Panc1 (cell line): ENCODE results near the gene PSKH1. TPM values are rescaled to one million over a fixed set of nuclear protein-coding genes. Genes with fewer than 3 reads are reported as not detected.

ENCODE experiments used
- ATAC-seq: fragments of 200-7000 bp; cut with Tn5 transposase; 2 replicates; pipeline ENCODE4 v1.9.1; 2020; ENCODE audit warnings: mild to moderate bottlenecking, moderate library complexity
- BruUV-seq: library from RNA; stranded (reverse); fragments of 400-500 nt; replicated peaks from 2 replicates; lab custom pipeline; 2021; lab: Mats Ljungman, UMichigan
- CTCF ChIA-PET: fragments of 300-600 bp; sonication (Branson Sonifier 250); formaldehyde crosslinking; loops from one replicate; lab custom pipeline; 2022; ENCODE audit warnings: antibody characterized with exemption; lab: Charles Lee
- POLR2A ChIA-PET: fragments of 300-600 bp; sonication (Branson Sonifier 250); formaldehyde crosslinking; loops from one replicate; lab custom pipeline; 2022; ENCODE audit warnings: antibody characterized with exemption; lab: Charles Lee
- DNase-seq: peaks from one replicate; pipeline ENCODE4 v3.0.0-alpha.2; 2010; ENCODE audit warnings: low read depth, low spot score
- H3K27ac ChIP-seq: 2 replicates; pipeline ENCODE4 v1.5.1; 2011; ENCODE audit warnings: mild to moderate bottlenecking, low read length, inconsistent platforms
- H3K27me3 ChIP-seq: fragments of 200-500 bp; sonication (Bioruptor generic); 2 replicates; pipeline ENCODE4 v1.6.0; 2014; ENCODE audit warnings: low read length, inconsistent platforms; ENCODE audit not compliant: control insufficient read depth, insufficient read depth
- H3K36me3 ChIP-seq: fragments of 200-500 bp; sonication (Bioruptor generic); 2 replicates; pipeline ENCODE4 v1.5.1; 2014; ENCODE audit warnings: inconsistent platforms, mild to moderate bottlenecking, low read length, moderate library complexity; ENCODE audit not compliant: control insufficient read depth, insufficient read depth
- H3K4me1 ChIP-seq: 2 replicates; pipeline ENCODE4 v1.5.1; 2011; ENCODE audit warnings: inconsistent platforms, mild to moderate bottlenecking, low read length, moderate library complexity; ENCODE audit not compliant: control insufficient read depth, insufficient read depth
- H3K4me3 ChIP-seq, 2 experiments: 2 replicates each; pipeline ENCODE4 v1.5.1; 2011 to 2012; ENCODE audit warnings: low read depth in 2 of 2, low read length in 2 of 2, mild to moderate bottlenecking in 2 of 2, inconsistent platforms in 1 of 2, moderate library complexity in 1 of 2
- H3K9me3 ChIP-seq: fragments of 200-500 bp; sonication (Bioruptor generic); 2 replicates; pipeline ENCODE4 v1.5.1; 2014; ENCODE audit warnings: low read depth, mild to moderate bottlenecking, inconsistent platforms, low read length, moderate library complexity; ENCODE audit not compliant: control insufficient read depth, insufficient read depth
- POLR2AphosphoS5 ChIP-seq: IDR thresholded peaks from 2 replicates; pipeline ENCODE4 v1.6.1; 2012; ENCODE audit warnings: mild to moderate bottlenecking, low read depth, low read length, moderate library complexity
- SIN3A ChIP-seq: IDR thresholded peaks from 2 replicates; pipeline ENCODE4 v1.6.1; 2012; ENCODE audit warnings: low read depth, mild to moderate bottlenecking, low read length, moderate library complexity, borderline replicate concordance; ENCODE audit not compliant: insufficient read depth
- TCF7L2 ChIP-seq: IDR thresholded peaks from 2 replicates; pipeline ENCODE4 v1.6.1; 2011; ENCODE audit warnings: mild to moderate bottlenecking, low read depth, low read length, inconsistent platforms
- in situ Hi-C: cut with HindIII; loops from 2 replicates; pipeline ENCODE4 v1.10.0; 2016; ENCODE audit warnings: low sequenced_read_pairs, low pct_unique_long_range_greater_than_20kb
- intact Hi-C: fragments of 100-400 bp; cut with micrococcal nuclease; formaldehyde crosslinking; loops from one replicate; pipeline ENCODE4 v1.10.0; 2022; ENCODE audit not compliant: unreplicated experiment
- total RNA-seq: library from RNA; stranded (reverse); gene quantifications from one replicate; pipeline ENCODE4 v1.2.1, GENCODE V29; 2021; ENCODE audit not compliant: unreplicated experiment
- TF ChIP-seq, protein P1 (sequence below): fragments of 450-650 bp; IDR thresholded peaks from 2 replicates; pipeline ENCODE4 v1.5.1; 2017; ENCODE audit warnings: mild to moderate bottlenecking
- TF ChIP-seq, protein P2 (sequence below), 2 experiments: IDR thresholded peaks; 2 replicates each; pipeline ENCODE4 v1.6.1; 2011 to 2012; ENCODE audit warnings: low read depth in 2 of 2, control low read depth in 1 of 2, low read length in 1 of 2, mild to moderate bottlenecking in 1 of 2, moderate library complexity in 1 of 2; ENCODE audit not compliant: insufficient read depth in 1 of 2

PSKH1 gene
- total RNA-seq, 1 experiment from 2014 or later = 17.8 TPM

DNA sequence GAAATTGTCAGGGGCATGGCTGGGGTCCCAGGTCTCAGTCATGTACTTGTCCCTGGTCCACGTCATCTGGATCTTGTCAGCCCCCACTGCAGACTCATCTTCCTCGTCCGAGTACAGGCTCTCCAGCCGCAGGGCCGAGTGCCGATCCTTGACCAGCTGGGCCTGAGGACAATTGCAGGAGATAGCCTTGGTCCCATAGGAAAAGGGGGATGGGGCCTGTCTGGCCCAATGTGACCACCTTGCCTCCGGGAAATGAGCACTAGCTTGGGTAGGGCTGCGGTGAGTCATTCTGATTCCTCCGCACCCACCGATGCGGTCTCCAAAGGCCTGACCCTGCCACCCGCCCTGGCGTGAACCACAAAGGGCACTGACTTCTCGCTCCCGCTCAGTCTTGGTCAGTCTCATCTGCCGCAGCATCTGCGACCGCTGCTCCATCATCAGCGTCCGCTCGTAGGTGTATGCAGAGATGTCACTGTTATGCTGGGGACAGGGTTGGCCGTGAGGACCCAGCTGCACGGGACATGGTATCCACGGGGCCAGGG is 52.4 kb downstream of the PSKH1 start:
- TSS peak; percentile 44 for BruUV-seq
- CTCF ChIA-PET = no interaction called here
- Histone ChIP-seq H3K4me3 (no peak overlapping the region), H3K27me3 (no peaks in the 10 kb centered on the region), H3K9me3 (no peaks in the 10 kb centered on the region), H3K4me1 (no peaks in the 10 kb centered on the region; the same call in 1 of the 2 replicates), H3K36me3 (no peaks in the 10 kb centered on the region), H3K27ac (no peak overlapping the region)
- TF ChIP-seq SIN3A = no peak
- TF ChIP-seq TCF7L2 = no peak
- no peak for TF ChIP-seq POLR2AphosphoS5
- TF ChIP-seq, protein P1, sequence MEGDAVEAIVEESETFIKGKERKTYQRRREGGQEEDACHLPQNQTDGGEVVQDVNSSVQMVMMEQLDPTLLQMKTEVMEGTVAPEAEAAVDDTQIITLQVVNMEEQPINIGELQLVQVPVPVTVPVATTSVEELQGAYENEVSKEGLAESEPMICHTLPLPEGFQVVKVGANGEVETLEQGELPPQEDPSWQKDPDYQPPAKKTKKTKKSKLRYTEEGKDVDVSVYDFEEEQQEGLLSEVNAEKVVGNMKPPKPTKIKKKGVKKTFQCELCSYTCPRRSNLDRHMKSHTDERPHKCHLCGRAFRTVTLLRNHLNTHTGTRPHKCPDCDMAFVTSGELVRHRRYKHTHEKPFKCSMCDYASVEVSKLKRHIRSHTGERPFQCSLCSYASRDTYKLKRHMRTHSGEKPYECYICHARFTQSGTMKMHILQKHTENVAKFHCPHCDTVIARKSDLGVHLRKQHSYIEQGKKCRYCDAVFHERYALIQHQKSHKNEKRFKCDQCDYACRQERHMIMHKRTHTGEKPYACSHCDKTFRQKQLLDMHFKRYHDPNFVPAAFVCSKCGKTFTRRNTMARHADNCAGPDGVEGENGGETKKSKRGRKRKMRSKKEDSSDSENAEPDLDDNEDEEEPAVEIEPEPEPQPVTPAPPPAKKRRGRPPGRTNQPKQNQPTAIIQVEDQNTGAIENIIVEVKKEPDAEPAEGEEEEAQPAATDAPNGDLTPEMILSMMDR = no peak
- TF ChIP-seq, protein P2, sequence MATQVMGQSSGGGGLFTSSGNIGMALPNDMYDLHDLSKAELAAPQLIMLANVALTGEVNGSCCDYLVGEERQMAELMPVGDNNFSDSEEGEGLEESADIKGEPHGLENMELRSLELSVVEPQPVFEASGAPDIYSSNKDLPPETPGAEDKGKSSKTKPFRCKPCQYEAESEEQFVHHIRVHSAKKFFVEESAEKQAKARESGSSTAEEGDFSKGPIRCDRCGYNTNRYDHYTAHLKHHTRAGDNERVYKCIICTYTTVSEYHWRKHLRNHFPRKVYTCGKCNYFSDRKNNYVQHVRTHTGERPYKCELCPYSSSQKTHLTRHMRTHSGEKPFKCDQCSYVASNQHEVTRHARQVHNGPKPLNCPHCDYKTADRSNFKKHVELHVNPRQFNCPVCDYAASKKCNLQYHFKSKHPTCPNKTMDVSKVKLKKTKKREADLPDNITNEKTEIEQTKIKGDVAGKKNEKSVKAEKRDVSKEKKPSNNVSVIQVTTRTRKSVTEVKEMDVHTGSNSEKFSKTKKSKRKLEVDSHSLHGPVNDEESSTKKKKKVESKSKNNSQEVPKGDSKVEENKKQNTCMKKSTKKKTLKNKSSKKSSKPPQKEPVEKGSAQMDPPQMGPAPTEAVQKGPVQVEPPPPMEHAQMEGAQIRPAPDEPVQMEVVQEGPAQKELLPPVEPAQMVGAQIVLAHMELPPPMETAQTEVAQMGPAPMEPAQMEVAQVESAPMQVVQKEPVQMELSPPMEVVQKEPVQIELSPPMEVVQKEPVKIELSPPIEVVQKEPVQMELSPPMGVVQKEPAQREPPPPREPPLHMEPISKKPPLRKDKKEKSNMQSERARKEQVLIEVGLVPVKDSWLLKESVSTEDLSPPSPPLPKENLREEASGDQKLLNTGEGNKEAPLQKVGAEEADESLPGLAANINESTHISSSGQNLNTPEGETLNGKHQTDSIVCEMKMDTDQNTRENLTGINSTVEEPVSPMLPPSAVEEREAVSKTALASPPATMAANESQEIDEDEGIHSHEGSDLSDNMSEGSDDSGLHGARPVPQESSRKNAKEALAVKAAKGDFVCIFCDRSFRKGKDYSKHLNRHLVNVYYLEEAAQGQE (IDR thresholded peaks at IDR 0.05; ENCODE audit: insufficient read depth in 1 of 2, low read depth in 2 of 2, low read length in 1 of 2) = no peak
- in situ Hi-C loops = no loop called here
- intact Hi-C loops = no loop called here
- DNase-seq (no peak), ATAC-seq (no peak)
- POLR2A ChIA-PET = interaction anchor here (0.6 kb wide), 1 partner anchor 272 kb away, joined by 10 read pairs; no protein-coding TSS in a partner anchor

DNA sequence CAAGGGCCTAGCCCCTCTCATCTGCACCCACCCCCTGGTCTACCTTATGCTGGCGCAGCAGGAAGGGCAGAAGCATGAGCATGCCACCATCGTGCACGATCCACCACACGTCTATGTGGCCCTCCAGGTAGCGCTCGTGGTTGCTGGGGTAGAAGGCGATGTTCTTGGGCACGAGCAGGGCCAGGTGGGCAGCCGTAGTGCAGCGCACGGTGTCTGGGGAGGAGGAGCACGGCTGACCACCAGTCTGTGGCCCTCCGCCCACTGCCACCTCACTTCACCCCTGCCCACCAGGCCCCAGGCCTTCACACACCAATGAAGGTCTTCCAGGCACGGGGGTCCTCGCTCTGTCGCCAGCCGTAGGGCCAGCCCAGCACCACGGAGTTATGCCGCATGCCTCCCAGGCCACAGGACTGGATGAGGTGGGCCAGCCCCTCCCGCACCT is 53.1 kb downstream of the PSKH1 start:
- BruUV-seq = no TSS peak
- ATAC-seq (no peak), DNase-seq (no peak)
- intact Hi-C loops = no loop called here
- no peaks in the 10 kb centered on the region for H3K9me3 ChIP-seq
- TF ChIP-seq, protein P1 = no peak
- TF ChIP-seq TCF7L2 (no peak), POLR2AphosphoS5 (no peak), SIN3A (no peak)
- TF ChIP-seq, protein P2 (IDR thresholded peaks at IDR 0.05; ENCODE audit: insufficient read depth in 1 of 2, low read depth in 2 of 2, low read length in 1 of 2) = no peak
- H3K27me3 ChIP-seq = no peaks in the 10 kb centered on the region
- no peak overlapping the region for H3K4me3 ChIP-seq
- CTCF ChIA-PET = no interaction called here
- H3K36me3 ChIP-seq = no peaks in the 10 kb centered on the region
- no peak overlapping the region for H3K27ac ChIP-seq
- in situ Hi-C loops = no loop called here
- POLR2A ChIA-PET = interaction anchor here (0.5 kb wide), 1 partner anchor 27 kb away, joined by 3 read pairs; no protein-coding TSS in a partner anchor
- no peaks in the 10 kb centered on the region; the same call in 1 of the 2 replicates for H3K4me1 ChIP-seq
